Activated CD8-positive, alpha-beta T cell treated with anti-CD3 and anti-CD28 coated beads for 36 hours (primary cell): Measurements from ENCODE around the gene XXYLT1. TPM values are rescaled to one million over a fixed set of nuclear protein-coding genes. Genes with fewer than 3 reads are reported as not detected.

Experiments
- ATAC-seq: fragments of 200-7000 bp; cut with Tn5 transposase; one replicate; pipeline ENCODE4 v1.10.0; 2021; ENCODE audit warnings: mild to moderate bottlenecking, moderate library complexity
- CTCF ChIA-PET: fragments of 350-600 bp; sonication (Branson Sonifier 250); formaldehyde crosslinking; loops from one replicate; lab custom pipeline; 2021; ENCODE audit warnings: antibody characterized with exemption; lab: Charles Lee
- POLR2A ChIA-PET: fragments of 350-600 bp; sonication (Branson Sonifier 250); formaldehyde crosslinking; loops from one replicate; lab custom pipeline; 2021; ENCODE audit warnings: antibody characterized with exemption; lab: Charles Lee
- DNase-seq: peaks from one replicate; pipeline ENCODE4 v3.0.0-alpha.2; 2020
- H3K27ac Mint-ChIP-seq: one replicate; pipeline ENCODE4 v1.8.0; 2021; ENCODE audit warnings: mild to moderate bottlenecking, mixed read lengths
- H3K27me3 Mint-ChIP-seq: one replicate; pipeline ENCODE4 v1.8.0; 2021; ENCODE audit warnings: mixed read lengths
- H3K36me3 Mint-ChIP-seq: one replicate; pipeline ENCODE4 v1.8.0; 2021; ENCODE audit warnings: low read depth, mixed read lengths
- H3K4me1 Mint-ChIP-seq: one replicate; pipeline ENCODE4 v1.8.0; 2021; ENCODE audit warnings: low read depth, mixed read lengths
- H3K4me3 Mint-ChIP-seq: one replicate; pipeline ENCODE4 v1.8.0; 2021; ENCODE audit warnings: mild to moderate bottlenecking, moderate library complexity, mixed read lengths
- H3K9me3 Mint-ChIP-seq: one replicate; pipeline ENCODE4 v1.8.0; 2021; ENCODE audit warnings: mixed read lengths
- CTCF ChIP-seq: fragments of 200-600 bp; IDR thresholded peaks from one replicate; pipeline ENCODE4 v1.8.0; 2022; ENCODE audit warnings: antibody characterized with exemption, mild to moderate bottlenecking
- intact Hi-C: fragments of 100-400 bp; cut with micrococcal nuclease; formaldehyde crosslinking; loops from one replicate; pipeline ENCODE4 v1.10.0; 2022
- total RNA-seq, 2 experiments: library from RNA; stranded (reverse); gene quantifications; one replicate each; pipeline ENCODE4 v1.2.3, GENCODE V29; 2021

XXYLT1 gene
- total RNA-seq, 2 experiments from 2014 or later = 8.4 to 9.6 TPM

GRCh38 chr3:195075199-195075940 lies 195.6 kb downstream of the XXYLT1 start:
- no peak overlapping the region for H3K27ac Mint-ChIP-seq

GRCh38 chr3:195073866-195074860 lies 196.8 kb downstream of the XXYLT1 start:
- no peak overlapping the region for H3K27ac Mint-ChIP-seq
- DNase-seq (no peak), ATAC-seq (no peak)
- intact Hi-C loops = no loop called here
- TF ChIP-seq CTCF = no peak
- CTCF ChIA-PET = no interaction called here
- no peaks in the 10 kb centered on the region for H3K36me3 Mint-ChIP-seq
- peaks cover 4% of the 10 kb centered on the region for H3K4me1 Mint-ChIP-seq
- no peaks in the 10 kb centered on the region for H3K9me3 Mint-ChIP-seq
- H3K27me3 Mint-ChIP-seq = no peaks in the 10 kb centered on the region
- H3K4me3 Mint-ChIP-seq = no peak overlapping the region
- POLR2A ChIA-PET = no interaction called here

More at GRCh38 chr3:195075199-195075940, 195.6 kb downstream of the XXYLT1 start:
- H3K4me1 Mint-ChIP-seq = peaks cover 9% of the 10 kb centered on the region
- CTCF ChIA-PET = no interaction called here
- intact Hi-C loops = no loop called here
- no peaks in the 10 kb centered on the region for H3K9me3 Mint-ChIP-seq
- no peak overlapping the region for H3K4me3 Mint-ChIP-seq
- TF ChIP-seq CTCF = no peak
- DNase-seq (no peak), ATAC-seq (no peak)
- H3K36me3 Mint-ChIP-seq = no peaks in the 10 kb centered on the region
- H3K27me3 Mint-ChIP-seq = no peaks in the 10 kb centered on the region
- POLR2A ChIA-PET = no interaction called here

GRCh38 chr3:195072916-195073564 lies 197.9 kb downstream of the XXYLT1 start:
- no peaks in the 10 kb centered on the region for H3K9me3 Mint-ChIP-seq
- DNase-seq = no peak
- TF ChIP-seq CTCF = no peak
- POLR2A ChIA-PET = no interaction called here
- H3K27ac Mint-ChIP-seq = no peak overlapping the region
- CTCF ChIA-PET = no interaction called here
- no peak for ATAC-seq
- intact Hi-C loops = no loop called here
- H3K27me3 Mint-ChIP-seq = no peaks in the 10 kb centered on the region
- H3K36me3 Mint-ChIP-seq = peaks cover 3% of the 10 kb centered on the region
- H3K4me1 Mint-ChIP-seq = peaks cover 4% of the 10 kb centered on the region
- H3K4me3 Mint-ChIP-seq = no peak overlapping the region

GRCh38 chr3:195071916-195072820 lies 198.8 kb downstream of the XXYLT1 start:
- no peak for DNase-seq
- Mint-ChIP-seq H3K4me3 (no peak overlapping the region), H3K36me3 (peaks cover 7% of the 10 kb centered on the region), H3K4me1 (peaks cover 4% of the 10 kb centered on the region), H3K27ac (no peak overlapping the region), H3K27me3 (no peaks in the 10 kb centered on the region), H3K9me3 (no peaks in the 10 kb centered on the region)
- ChIA-PET CTCF (interaction anchor here (0.8 kb wide), 1 partner anchor 9 kb away, joined by 3 read pairs; no protein-coding TSS in a partner anchor), POLR2A (no interaction called here)
- no peak for TF ChIP-seq CTCF
- no peak for ATAC-seq
- intact Hi-C loops = no loop called here
